ENCODE data around the gene SPAG16. TPM values are rescaled to one million over a fixed set of nuclear protein-coding genes. Genes with fewer than 3 reads are reported as not detected.
A peak's percentile ranks its signal among the peaks of the same experiment; 100 is the strongest.

The SPAG16 gene
- total RNA-seq, 1 experiment from 2014 or later: 16.0 TPM

- Mint-ChIP-seq H3K9me3 (peaks cover 5% of the 10 kb centered on the region), H3K4me3 (no peak overlapping the region), H3K36me3 (no peaks in the 10 kb centered on the region), H3K4me1 (no peaks in the 10 kb centered on the region), H3K27me3 (ENCODE audit: low read depth) (no peaks in the 10 kb centered on the region), H3K27ac (no peak overlapping the region)
- ChIA-PET POLR2A (no interaction called here), CTCF (no interaction called here)
- DNase-seq (ENCODE audit: low spot score) (no peak), ATAC-seq (no peak)
- TF ChIP-seq GTF2I (CRISPR knock-in tag; conservative IDR thresholded peaks at IDR 0.05) (no peak), FOXP1 (CRISPR knock-in tag; IDR thresholded peaks at IDR 0.05; ENCODE audit: borderline replicate concordance) (no peak), ARID4B (CRISPR knock-in tag; IDR thresholded peaks at IDR 0.05; ENCODE audit: borderline replicate concordance) (no peak), CREB1 (CRISPR knock-in tag; IDR thresholded peaks at IDR 0.05) (no peak), SMAD4 (CRISPR knock-in tag; IDR thresholded peaks at IDR 0.05) (no peak), CREM (CRISPR knock-in tag; IDR thresholded peaks at IDR 0.05) (no peak), ZBTB43 (CRISPR knock-in tag; IDR thresholded peaks at IDR 0.05) (no peak), ATF1 (CRISPR knock-in tag; IDR thresholded peaks at IDR 0.05) (no peak), PRRX2 (CRISPR knock-in tag; IDR thresholded peaks at IDR 0.05) (no peak), ZSCAN18 (CRISPR knock-in tag; IDR thresholded peaks at IDR 0.05) (no peak), MLX (CRISPR knock-in tag; IDR thresholded peaks at IDR 0.05) (no peak), TCF7 (CRISPR knock-in tag; IDR thresholded peaks at IDR 0.05; ENCODE audit: low read depth) (no peak)
Observed at GRCh38 chr2:214233164-214233563, 948.9 kb downstream of the SPAG16 start.

GRCh38 chr2:214242797-214243196 lies 958.5 kb downstream of the SPAG16 start:
- no peaks in the 10 kb centered on the region for H3K9me3 Mint-ChIP-seq
- no peaks in the 10 kb centered on the region for H3K36me3 Mint-ChIP-seq
- H3K27me3 Mint-ChIP-seq (ENCODE audit: low read depth): no peaks in the 10 kb centered on the region
- POLR2A ChIA-PET: no interaction called here
- TF ChIP-seq RORB (CRISPR knock-in tag; IDR thresholded peaks at IDR 0.05) (no peak), ELF4 (CRISPR knock-in tag; IDR thresholded peaks at IDR 0.05; ENCODE audit: low read depth) (no peak)
- H3K27ac Mint-ChIP-seq: no peak overlapping the region
- no peak for DNase-seq (ENCODE audit: low spot score)
- H3K4me1 Mint-ChIP-seq: peaks cover 18% of the 10 kb centered on the region
- CTCF ChIA-PET: no interaction called here
- ATAC-seq: no peak
- no peak overlapping the region for H3K4me3 Mint-ChIP-seq

- Mint-ChIP-seq H3K4me3 (no peak overlapping the region), H3K27me3 (ENCODE audit: low read depth) (no peaks in the 10 kb centered on the region), H3K4me1 (peaks cover 18% of the 10 kb centered on the region), H3K27ac (no peak overlapping the region), H3K9me3 (no peaks in the 10 kb centered on the region), H3K36me3 (no peaks in the 10 kb centered on the region)
- POLR2A ChIA-PET: no interaction called here
- CTCF ChIA-PET: no interaction called here
- DNase-seq (ENCODE audit: low spot score) (no peak), ATAC-seq (peak; percentile 61)
- TF ChIP-seq ELF4 (CRISPR knock-in tag; IDR thresholded peaks at IDR 0.05; ENCODE audit: low read depth) (no peak), SP1 (CRISPR knock-in tag; conservative IDR thresholded peaks at IDR 0.05) (no peak), ZNF317 (CRISPR knock-in tag; IDR thresholded peaks at IDR 0.05; ENCODE audit: borderline replicate concordance, low read depth) (no peak), SMAD3 (CRISPR knock-in tag; IDR thresholded peaks at IDR 0.05; ENCODE audit: borderline replicate concordance) (no peak), TEAD4 (CRISPR knock-in tag; IDR thresholded peaks at IDR 0.05) (no peak), ZBTB21 (CRISPR knock-in tag; IDR thresholded peaks at IDR 0.05; ENCODE audit: borderline replicate concordance) (no peak), E2F4 (CRISPR knock-in tag; IDR thresholded peaks at IDR 0.05; ENCODE audit: borderline replicate concordance, low read depth) (no peak), ZBTB43 (CRISPR knock-in tag; IDR thresholded peaks at IDR 0.05) (no peak), ESRRA (CRISPR knock-in tag; IDR thresholded peaks at IDR 0.05; ENCODE audit: borderline replicate concordance) (no peak)
Observed at GRCh38 chr2:214244847-214245246, 960.6 kb downstream of the SPAG16 start.
